ENCODE results near the gene GRP.

- TF ChIP-seq CTCF (IDR thresholded peaks at IDR 0.05), result no peak
- no peak for TF ChIP-seq EP300 (IDR thresholded peaks at IDR 0.05)
Observed at GRCh38 chr18:59229701-59230443, 9.9 kb downstream of the GRP start.

All from gastroesophageal sphincter (tissue), 3 donors.